DMS114 treated with DMSO at 0.1 percent for 48 hours (cell line): Measurements from ENCODE around the gene CAMK2D.

Source experiments
- DNase-seq: peaks from one replicate; lab custom pipeline; 2025; ENCODE audit not compliant: unreplicated experiment; lab: John Stamatoyannopoulos, UW

The CAMK2D gene

GRCh38 chr4:113495790-113496189, 265.7 kb downstream of the CAMK2D start:
- DNase-seq, result no peak

- no peak for DNase-seq
These were observed 278.4 kb downstream of the CAMK2D start for GRCh38 chr4:113483131-113483530.

GRCh38 chr4:113482325-113482724, 279.2 kb downstream of the CAMK2D start:
- DNase-seq, result no peak

- DNase-seq, result no peak
These were observed 279.7 kb downstream of the CAMK2D start for GRCh38 chr4:113481820-113482219.

- DNase-seq, result no peak
These were observed 281.4 kb downstream of the CAMK2D start for GRCh38 chr4:113480109-113480508.

GRCh38 chr4:113478032-113478431, 283.5 kb downstream of the CAMK2D start:
- DNase-seq, result no peak

- DNase-seq, result no peak
These were observed 284.7 kb downstream of the CAMK2D start for GRCh38 chr4:113476800-113477199.

GRCh38 chr4:113474017-113474416, 287.5 kb downstream of the CAMK2D start:
- DNase-seq, result no peak

GRCh38 chr4:113472864-113473263, 288.7 kb downstream of the CAMK2D start:
- no peak for DNase-seq

GRCh38 chr4:113471146-113471860, 290.2 kb downstream of the CAMK2D start:
- DNase-seq, result no peak

GRCh38 chr4:113469926-113470325, 291.6 kb downstream of the CAMK2D start:
- DNase-seq, result no peak

- DNase-seq, result no peak
These were observed 292.5 kb downstream of the CAMK2D start for GRCh38 chr4:113469023-113469390.

- no peak for DNase-seq
These were observed 293.1 kb downstream of the CAMK2D start for GRCh38 chr4:113468165-113469022.

GRCh38 chr4:113467581-113467980, 294.0 kb downstream of the CAMK2D start:
- DNase-seq, result no peak

- DNase-seq, result no peak
These were observed 299.3 kb downstream of the CAMK2D start for GRCh38 chr4:113462286-113462685.

GRCh38 chr4:113461281-113461680, 300.3 kb downstream of the CAMK2D start:
- DNase-seq, result no peak

- no peak for DNase-seq
These were observed 303.7 kb downstream of the CAMK2D start for GRCh38 chr4:113457886-113458285.

- no peak for DNase-seq
These were observed 304.4 kb downstream of the CAMK2D start for GRCh38 chr4:113457121-113457520.

GRCh38 chr4:113455061-113455460, 306.5 kb downstream of the CAMK2D start:
- no peak for DNase-seq

- no peak for DNase-seq
These were observed 308.5 kb downstream of the CAMK2D start for GRCh38 chr4:113452868-113453620.

GRCh38 chr4:113452152-113452551, 309.4 kb downstream of the CAMK2D start:
- no peak for DNase-seq
